ENCODE results near the gene PANX2.
A peak's percentile ranks its signal among the peaks of the same experiment; 100 is the strongest.
"Not testable (repeated sequence)": the region's sequence is repeated elsewhere in the genome, so short reads cannot be mapped to it uniquely, and the experiment has no call there.

PANX2 gene

DNA sequence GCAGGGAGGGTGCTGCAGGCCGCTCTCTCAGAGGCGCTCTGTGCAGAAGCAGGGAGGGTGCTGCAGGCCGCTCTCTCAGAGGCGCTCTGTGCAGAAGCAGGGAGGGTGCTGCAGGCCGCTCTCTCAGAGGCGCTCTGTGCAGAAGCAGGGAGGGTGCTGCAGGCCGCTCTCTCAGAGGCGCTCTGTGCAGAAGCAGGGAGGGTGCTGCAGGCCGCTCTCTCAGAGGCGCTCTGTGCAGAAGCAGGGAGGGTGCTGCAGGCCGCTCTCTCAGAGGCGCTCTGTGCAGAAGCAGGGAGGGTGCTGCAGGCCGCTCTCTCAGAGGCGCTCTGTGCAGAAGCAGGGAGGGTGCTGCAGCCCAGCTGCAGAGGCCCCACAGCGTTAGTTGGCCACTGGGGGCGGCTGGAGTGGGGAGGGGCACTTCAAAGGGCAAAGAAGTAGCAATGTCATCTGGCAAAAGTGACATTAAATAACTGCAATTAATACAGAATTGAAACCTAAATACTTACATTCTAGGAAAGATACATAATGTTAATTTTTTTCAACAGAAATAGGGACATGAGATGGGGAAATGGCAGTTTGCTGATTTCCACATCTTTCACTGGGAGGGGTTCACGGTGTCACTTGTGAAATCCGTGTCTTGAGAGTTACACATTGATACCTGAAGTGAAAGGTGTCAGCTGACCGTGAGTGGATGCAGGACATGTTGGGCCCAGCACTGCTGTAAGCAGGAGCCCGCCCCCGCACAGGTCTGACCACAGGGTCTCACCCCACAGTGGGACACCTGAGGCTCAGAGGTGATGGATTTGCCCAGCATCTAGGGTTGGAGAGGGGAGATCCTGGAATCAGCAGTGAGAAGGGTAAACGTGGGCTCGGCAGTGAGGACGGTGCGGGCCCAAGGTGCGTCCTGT lies 23.0 kb upstream of the PANX2 start:
- DNase-seq (ENCODE audit: low read depth): not testable (repeated sequence)

GRCh38 chr22:50148166-50148500 lies 22.4 kb upstream of the PANX2 start:
- no peak for DNase-seq (ENCODE audit: low read depth)

DNA sequence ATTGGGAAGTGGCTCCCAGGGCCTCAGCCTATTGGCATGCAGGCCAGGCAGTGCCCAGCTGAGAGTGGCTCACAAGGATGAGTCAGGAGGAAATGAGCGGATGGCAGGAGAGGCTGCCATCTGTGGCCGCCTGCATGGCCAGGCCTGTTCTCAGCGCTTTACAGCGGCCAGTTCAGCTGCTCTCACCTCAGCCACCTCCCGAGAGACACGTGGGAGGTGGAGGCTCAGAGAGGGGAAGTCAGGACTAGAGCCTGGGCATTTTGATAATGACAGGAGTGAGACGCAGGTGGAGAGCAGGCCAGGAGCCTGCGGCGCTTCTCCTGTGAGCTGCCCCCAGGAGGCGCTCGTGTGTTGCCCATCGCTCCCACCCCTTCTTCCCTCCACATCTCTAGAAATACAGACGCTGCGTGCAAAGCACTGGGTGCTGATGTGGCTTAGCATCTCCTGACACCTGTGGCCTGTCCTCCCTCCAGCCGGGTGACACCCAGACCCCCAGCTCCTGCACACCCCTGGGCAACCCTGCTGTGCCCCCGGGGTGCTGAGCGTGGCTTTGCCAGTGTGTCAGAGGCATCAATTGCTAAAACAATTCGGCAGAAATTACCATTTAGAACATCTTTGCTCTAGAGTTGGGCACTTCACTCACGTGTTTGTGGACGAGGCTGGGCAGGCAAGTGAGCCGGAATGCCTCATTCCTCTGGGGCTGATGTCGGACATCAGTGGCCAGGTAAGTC lies 21.4 kb upstream of the PANX2 start:
- peak; percentile 60 for DNase-seq (ENCODE audit: low read depth)

DNA sequence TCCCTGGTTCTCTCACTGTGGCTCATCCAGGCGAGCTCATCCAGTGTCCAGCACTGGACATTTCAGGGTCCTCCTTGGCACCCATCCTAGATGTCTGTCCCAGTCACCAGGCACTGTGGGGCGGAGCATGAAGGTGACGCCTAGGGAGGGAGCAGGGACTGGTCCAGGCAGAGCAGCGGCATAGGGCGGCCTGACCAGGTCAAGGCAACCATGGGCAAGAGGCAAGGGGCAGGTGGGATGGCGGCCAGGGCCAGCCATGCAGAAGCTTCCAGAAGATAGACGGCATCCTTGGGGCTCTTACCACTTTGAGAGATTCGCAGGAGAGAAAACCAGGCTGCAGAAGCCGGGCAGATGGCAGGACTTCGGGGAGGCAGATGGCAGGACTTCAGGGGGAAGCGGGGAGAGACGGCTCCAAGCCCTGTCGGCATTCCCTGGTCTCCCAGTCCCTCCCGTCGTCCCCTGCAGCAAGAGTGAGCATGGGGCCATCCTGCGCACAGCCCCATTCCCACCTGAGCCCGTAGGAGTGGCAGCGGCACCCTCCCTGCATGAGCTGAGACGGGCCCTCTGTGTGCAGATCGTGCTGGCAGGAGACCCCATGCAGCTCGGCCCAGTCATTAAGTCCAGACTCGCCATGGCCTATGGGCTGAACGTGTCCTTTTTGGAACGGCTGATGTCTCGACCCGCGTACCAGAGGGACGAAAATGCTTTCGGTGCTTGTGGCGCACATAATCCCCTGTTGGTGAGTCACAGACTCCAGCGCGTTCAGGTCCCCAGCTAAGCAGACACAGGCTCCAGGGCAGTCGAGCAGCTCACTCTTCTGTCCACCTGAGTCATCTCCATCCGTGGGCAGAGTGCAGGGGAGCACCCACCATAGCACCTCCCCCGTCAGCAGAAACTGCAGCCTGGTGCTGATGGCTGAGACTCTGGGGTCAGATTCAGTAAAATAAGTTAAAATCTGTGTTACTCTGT lies 20.1 kb upstream of the PANX2 start:
- peak; percentile 17 for DNase-seq (ENCODE audit: low read depth)

GRCh38 chr22:50151571-50152537 lies 18.7 kb upstream of the PANX2 start:
- no peak for DNase-seq (ENCODE audit: low read depth)

DNA sequence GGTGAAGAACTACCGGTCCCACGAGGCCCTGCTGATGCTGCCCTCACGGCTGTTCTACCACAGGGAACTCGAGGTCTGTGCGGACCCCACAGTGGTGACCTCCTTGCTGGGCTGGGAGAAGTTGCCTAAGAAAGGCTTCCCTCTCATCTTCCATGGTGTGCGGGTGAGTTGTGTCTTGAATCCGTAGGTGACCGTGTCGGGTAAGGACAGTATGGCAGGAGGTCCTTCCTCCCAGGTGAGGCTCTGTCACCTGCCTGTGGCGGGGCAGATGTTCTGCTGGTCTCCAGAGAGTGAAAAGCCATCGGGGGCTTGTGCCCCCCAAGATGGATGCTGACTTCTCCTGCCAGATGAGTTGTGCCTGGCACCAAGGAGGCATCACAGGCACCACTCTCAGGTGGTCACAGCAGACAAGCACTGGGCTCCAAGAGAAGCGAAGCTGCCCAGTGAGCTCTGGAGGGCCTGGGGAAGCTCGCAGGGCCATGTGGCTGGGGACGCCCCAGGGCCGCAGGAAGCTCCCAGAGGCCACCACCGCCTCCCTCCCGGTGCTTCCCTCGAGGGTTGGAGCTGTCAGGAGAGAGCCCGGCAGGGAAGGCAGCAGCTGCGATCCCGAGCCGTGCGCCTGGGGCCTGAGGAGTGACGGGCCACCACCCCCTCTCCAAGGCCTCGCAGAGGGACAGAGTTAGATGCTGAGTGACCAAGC lies 17.3 kb upstream of the PANX2 start:
- no peak for DNase-seq (ENCODE audit: low read depth)

DNA sequence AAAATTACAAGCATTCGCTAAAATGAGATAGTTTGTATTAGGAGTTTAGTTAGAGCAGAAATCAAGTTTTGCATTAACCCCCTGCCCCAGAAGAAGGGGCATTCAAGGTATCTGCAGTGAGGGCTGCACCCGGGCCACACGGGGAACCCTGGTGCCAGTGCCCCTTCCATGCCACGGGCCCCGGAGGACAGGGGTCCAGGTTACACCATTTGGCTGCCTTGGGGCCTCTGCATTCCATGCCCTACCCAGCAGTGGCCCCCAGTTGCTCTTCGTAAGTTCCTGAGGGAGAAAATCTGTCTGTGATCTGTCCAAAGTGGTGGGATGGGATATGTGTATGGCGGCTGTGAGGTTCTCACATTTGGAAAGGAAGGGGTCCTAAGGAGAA lies 16.8 kb upstream of the PANX2 start:
- DNase-seq (ENCODE audit: low read depth): no peak

DNA sequence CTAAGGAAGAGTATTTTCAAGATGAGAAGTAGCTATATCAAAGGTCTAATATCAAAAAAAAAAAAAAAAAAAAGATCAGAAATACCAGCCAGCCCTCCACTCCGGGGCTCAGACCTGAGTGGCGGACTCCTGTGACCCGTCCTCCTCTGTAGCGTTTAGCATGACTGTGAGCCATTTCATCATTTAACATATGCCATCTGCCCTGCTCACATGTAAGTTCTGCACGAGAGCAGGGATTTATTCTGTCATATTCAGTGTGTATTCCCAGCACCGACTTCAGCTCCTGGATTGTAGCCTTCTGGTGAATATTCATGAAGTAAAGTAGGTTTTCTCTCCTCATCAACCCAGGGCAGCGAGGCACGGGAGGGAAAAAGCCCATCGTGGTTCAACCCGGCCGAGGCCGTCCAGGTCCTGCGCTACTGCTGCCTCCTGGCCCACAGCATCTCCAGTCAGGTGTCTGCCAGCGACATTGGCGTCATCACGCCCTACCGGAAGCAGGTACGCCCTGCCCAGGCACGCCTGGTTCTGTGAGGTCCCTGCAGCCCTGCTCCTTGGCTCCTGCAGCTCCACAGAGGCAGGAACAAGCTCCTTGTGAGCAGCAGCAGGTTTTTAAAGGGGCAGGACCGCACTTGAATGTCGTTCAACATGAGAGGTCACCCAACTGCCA lies 12.7 kb upstream of the PANX2 start:
- no peak for DNase-seq (ENCODE audit: low read depth)

GRCh38 chr22:50160947-50161346 lies 9.6 kb upstream of the PANX2 start:
- DNase-seq (ENCODE audit: low read depth): no peak

DNA sequence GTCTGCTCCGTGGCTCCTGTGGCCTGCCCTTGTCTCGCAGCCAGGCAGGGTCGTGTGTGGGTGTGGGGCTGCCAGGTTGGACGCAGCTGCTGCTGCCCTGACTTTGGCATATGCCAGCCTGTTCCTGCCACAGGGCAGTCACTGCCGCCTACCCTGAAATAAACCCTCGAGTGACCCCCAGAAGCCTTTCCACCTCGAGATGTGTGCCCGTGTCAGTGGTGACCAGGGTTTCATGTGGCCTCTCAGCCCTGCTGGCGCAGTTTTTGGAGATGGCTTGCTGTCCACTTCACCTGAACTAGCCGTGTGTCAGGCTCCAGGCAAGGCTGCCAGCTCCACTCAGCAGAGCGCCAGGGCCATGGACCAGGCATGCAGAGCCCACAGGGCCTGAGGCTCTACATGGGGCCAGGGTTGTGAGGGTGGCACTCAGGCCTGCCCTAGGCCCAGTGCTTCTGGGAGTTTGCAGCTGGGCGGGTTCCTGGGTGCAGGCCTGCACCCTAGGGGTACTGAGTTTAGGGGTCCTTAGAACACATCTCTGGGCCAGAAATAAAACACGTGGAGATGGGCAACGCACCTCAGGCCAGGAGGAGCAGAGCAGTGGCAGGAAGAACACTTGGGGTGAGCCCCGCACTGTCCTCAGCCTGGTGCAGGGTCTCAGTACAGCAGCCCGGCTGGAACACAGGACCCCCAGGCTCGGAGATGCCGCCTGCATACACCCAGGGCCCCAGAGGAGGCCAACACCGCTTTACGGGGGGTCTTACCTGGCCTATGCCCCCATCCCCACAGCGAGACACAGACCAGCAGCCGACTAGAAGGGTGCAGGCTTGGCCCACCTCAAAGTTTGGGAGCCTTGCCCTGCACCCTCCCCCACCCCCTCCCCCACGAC lies 8.8 kb upstream of the PANX2 start:
- DNase-seq (ENCODE audit: low read depth): no peak

GRCh38 chr22:50162391-50162956 lies 8.1 kb upstream of the PANX2 start:
- no peak for DNase-seq (ENCODE audit: low read depth)

DNA sequence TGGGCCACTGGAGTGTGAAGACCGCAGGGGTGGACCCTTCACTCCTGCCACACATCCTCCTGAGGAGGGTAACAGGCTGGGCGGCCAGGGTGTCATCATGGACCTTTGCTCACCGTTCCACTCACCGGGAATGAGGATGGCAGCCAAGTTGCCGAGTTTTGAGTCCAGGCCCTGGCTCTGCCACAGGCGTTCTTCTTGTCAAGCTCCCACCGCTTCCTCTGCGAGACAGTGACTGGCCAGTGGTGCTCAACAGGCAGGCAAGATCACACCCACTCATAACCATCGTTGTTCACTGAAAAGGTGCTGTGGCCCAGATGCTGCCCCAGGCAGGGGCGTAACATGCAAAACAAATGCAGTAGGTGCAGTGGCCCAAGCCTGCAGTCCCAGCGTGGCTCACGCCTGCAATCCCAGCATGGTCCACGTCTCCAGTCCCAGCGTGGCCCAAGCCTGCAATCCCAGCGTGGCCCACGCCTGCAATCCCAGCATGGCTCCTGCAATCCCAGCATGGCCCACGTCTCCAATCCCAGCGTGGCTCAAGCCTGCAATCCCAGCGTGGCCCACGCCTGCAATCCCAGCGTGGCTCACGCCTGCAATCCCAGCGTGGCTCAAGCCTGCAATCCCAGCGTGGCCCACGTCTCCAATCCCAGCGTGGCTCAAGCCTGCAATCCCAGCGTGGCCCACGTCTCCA lies 5.0 kb upstream of the PANX2 start:
- no peak for DNase-seq (ENCODE audit: low read depth)

DNA sequence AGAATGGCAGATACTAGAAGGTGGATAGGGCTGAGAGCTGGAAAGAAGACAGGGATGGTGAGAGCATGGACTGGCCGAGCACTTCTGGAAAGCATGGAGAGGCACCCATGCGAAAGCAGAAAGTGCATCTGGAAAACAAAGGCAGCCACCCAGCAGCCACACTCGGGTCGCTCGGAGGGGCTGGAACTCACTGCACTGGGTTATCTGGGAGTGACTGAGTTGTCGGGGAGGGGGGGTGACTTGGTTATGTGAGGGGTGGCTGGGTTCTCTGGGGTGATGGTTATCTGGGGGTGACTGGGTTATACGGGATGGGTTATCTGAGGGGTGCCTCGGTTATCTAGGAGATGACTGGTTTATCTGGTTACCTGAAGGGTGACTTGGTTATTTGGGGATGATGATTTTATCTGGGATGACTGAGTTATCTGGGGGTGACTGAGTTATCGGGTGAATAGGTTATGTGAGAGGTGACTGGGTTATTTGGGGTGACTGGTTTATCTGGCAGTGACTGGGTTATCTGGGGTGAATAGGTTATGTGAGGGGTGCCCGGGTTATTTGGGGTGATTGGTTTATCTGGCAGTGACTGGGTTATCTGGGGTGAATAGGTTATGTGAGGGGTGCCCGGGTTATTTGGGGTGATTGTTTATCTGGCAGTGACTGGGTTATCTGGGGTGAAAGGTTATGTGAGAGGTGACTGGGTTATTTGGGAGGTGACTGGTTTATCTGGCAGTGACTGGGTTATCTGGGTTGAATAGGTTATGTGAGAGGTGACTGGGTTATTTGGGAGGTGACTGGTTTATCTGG lies 2.6 kb upstream of the PANX2 start:
- no peak for DNase-seq (ENCODE audit: low read depth)

DNA sequence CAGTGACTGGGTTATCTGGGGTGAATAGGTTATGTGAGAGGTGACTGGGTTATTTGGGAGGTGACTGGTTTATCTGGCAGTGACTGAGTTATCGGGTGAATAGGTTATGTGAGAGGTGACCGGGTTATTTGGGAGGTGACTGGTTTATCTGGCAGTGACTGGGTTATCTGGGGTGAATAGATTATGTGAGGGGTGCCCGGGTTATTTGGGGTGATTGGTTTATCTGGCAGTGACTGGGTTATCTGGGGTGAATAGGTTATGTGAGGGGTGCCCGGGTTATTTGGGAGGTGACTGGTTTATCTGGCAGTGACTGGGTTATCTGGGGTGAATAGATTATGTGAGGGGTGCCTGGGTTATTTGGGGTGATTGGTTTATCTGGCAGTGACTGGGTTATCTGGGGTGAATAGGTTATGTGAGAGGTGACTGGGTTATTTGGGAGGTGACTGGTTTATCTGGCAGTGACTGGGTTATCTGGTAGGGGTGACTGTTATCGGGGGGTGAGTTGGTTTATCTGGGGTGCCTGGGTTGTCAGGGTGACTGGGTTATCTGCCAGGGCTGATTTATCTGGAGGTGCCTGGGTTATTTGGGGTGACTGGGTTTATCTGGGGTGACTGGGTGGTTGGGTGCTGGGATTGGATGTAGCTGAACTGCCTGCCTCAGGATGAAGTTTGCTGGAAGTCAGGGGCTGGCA lies 1.9 kb upstream of the PANX2 start:
- DNase-seq (ENCODE audit: low read depth): not testable (repeated sequence)

- DNase-seq (ENCODE audit: low read depth): no peak
Measured at GRCh38 chr22:50169181-50169759, 1.3 kb upstream of the PANX2 start.

GRCh38 chr22:50169774-50170341 lies 673 bp upstream of the PANX2 start:
- peak; percentile 42 for DNase-seq (ENCODE audit: low read depth)

Data from ELR (cell line).